ENCODE measurements around the gene MTMR2.
"Not testable (repeated sequence)": the region's sequence is repeated elsewhere in the genome, so short reads cannot be mapped to it uniquely, and the experiment has no call there.

MTMR2 gene

DNA sequence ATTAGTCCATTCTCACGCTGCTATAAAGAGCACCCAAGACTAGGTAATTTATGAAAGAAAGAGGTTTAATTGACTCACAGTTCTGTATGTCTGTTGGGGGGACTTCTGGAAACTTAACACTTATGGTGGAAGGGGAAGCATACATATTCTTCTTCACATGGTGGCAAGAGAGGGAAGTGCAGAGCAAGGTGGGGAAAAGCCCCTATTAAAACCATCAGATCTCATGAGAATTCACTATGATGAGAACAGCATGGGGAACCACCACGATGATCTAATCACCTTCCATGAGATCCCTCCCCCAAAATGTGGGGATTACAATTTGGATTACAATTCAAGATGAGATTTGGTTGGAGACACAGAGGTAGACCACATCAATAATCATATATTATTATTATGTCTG lies 107.9 kb downstream of the MTMR2 start:
- H3K4me3 ChIP-seq (ENCODE audit: low read depth, low read length): no peak overlapping the region
- H3K27me3 ChIP-seq (ENCODE audit: control insufficient read depth, insufficient read depth, low read length): no peaks in the 10 kb centered on the region
- H3K4me1 ChIP-seq: no peaks in the 10 kb centered on the region
- no peak overlapping the region for H3K27ac ChIP-seq
- H3K4me2 ChIP-seq (ENCODE audit: low read length): no peak overlapping the region
- no peaks in the 10 kb centered on the region for H3K36me3 ChIP-seq (ENCODE audit: control insufficient read depth, insufficient read depth, low read length)
- TF ChIP-seq, protein P1, sequence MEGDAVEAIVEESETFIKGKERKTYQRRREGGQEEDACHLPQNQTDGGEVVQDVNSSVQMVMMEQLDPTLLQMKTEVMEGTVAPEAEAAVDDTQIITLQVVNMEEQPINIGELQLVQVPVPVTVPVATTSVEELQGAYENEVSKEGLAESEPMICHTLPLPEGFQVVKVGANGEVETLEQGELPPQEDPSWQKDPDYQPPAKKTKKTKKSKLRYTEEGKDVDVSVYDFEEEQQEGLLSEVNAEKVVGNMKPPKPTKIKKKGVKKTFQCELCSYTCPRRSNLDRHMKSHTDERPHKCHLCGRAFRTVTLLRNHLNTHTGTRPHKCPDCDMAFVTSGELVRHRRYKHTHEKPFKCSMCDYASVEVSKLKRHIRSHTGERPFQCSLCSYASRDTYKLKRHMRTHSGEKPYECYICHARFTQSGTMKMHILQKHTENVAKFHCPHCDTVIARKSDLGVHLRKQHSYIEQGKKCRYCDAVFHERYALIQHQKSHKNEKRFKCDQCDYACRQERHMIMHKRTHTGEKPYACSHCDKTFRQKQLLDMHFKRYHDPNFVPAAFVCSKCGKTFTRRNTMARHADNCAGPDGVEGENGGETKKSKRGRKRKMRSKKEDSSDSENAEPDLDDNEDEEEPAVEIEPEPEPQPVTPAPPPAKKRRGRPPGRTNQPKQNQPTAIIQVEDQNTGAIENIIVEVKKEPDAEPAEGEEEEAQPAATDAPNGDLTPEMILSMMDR (IDR thresholded peaks at IDR 0.05): no peak
- H3K9me3 ChIP-seq (ENCODE audit: control insufficient read depth, low read length): no peaks in the 10 kb centered on the region
- H3K79me2 ChIP-seq: no peaks in the 10 kb centered on the region
- H3K9ac ChIP-seq: no peak overlapping the region
- no peak overlapping the region for H2AFZ ChIP-seq

DNA sequence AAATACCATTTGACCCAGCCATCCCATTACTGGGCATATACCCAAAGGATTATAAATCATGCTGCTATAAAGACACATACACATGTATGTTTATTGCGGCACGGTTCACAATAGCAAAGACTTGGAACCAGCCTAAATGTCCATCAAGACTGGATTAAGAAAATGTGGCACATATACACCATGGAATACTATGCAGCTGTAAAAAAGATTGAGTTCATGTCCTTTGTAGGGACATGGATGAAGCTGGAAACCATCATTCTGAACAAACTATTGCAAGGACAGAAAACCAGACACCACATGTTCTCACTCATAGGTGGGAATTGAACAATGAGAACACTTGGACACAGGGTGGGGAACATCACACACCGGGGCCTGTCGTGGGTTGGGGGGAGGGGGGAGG lies 112.9 kb downstream of the MTMR2 start:
- H3K79me2 ChIP-seq; H3K4me1 ChIP-seq; H3K4me2 ChIP-seq (ENCODE audit: low read length); H3K9me3 ChIP-seq (ENCODE audit: control insufficient read depth, low read length); H3K4me3 ChIP-seq (ENCODE audit: low read depth, low read length); H3K27ac ChIP-seq; H2AFZ ChIP-seq; H3K27me3 ChIP-seq (ENCODE audit: control insufficient read depth, insufficient read depth, low read length); H3K9ac ChIP-seq; H3K36me3 ChIP-seq (ENCODE audit: control insufficient read depth, insufficient read depth, low read length): not testable (repeated sequence)

DNA sequence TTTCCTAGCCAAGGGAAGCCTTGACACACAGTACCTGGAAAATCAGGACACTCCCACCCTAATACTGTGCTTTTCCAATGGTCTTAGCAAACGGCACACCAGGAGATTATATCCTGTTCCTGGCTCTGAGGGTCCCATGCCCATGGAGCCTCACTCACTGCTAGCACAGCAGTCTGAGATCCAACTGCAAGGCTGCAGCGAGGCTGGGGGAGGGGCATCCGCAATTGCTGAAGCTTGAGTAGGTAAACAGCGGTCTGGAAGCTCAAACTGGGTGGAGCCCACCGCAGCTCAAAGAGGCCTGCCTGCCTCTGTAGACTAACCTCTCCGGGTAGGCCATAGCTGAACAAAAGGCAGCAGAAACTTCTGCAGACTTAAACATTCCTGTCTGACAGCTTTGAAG lies 117.4 kb downstream of the MTMR2 start:
- H3K9ac ChIP-seq; H2AFZ ChIP-seq; H3K9me3 ChIP-seq (ENCODE audit: control insufficient read depth, low read length); H3K27ac ChIP-seq; H3K4me3 ChIP-seq (ENCODE audit: low read depth, low read length); H3K27me3 ChIP-seq (ENCODE audit: control insufficient read depth, insufficient read depth, low read length); H3K4me2 ChIP-seq (ENCODE audit: low read length); H3K36me3 ChIP-seq (ENCODE audit: control insufficient read depth, insufficient read depth, low read length); H3K79me2 ChIP-seq; H3K4me1 ChIP-seq: not testable (repeated sequence)

DNA sequence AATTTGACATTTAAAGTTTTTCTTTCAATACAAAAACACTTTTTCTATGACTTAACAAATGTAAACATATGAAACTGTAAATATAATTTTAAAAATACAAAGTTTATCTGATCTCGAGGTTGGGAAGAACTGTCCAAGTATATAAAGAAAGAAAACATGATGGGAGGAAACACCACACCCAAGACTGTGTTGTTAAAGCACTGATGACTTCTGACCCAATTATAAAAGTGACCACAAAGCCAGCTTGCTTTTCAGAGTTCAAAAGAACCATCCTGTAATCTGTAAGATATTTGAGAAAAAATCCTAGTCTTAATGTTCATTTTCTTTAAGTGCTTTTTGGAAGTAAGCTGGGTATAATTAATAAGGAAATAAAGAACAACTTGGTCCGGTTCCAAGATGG lies 118.0 kb downstream of the MTMR2 start:
- Histone ChIP-seq H3K9ac (no peak overlapping the region), H3K36me3 (ENCODE audit: control insufficient read depth, insufficient read depth, low read length) (no peaks in the 10 kb centered on the region), H3K27ac (no peak overlapping the region), H3K79me2 (no peaks in the 10 kb centered on the region), H3K4me2 (ENCODE audit: low read length) (no peak overlapping the region), H3K4me3 (ENCODE audit: low read depth, low read length) (no peak overlapping the region), H3K4me1 (no peaks in the 10 kb centered on the region), H3K27me3 (ENCODE audit: control insufficient read depth, insufficient read depth, low read length) (no peaks in the 10 kb centered on the region), H2AFZ (no peak overlapping the region), H3K9me3 (ENCODE audit: control insufficient read depth, low read length) (no peaks in the 10 kb centered on the region)
- TF ChIP-seq, protein P1 (IDR thresholded peaks at IDR 0.05): no peak

DNA sequence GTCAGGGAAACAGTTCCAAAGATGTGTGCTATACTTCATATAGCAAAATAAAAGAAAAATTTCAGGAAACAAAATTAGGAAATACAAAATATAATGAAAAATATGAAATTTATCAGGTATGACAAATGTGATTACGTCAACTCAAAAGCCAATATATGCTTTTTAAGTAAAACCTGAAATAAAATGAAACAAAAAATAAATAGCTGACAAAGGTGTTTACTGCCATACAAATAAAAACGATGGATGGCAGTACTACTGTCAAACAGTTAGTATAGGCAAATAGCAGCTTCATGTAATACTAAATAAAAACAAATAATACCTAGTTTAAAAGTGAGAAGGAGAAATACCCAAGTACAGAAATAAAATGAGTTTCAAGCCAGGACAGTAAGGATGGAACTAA lies 119.9 kb downstream of the MTMR2 start:
- Histone ChIP-seq H3K4me1 (no peaks in the 10 kb centered on the region), H3K79me2 (no peaks in the 10 kb centered on the region), H2AFZ (no peak overlapping the region), H3K36me3 (ENCODE audit: control insufficient read depth, insufficient read depth, low read length) (no peaks in the 10 kb centered on the region), H3K9ac (no peak overlapping the region), H3K9me3 (ENCODE audit: control insufficient read depth, low read length) (no peaks in the 10 kb centered on the region), H3K27me3 (ENCODE audit: control insufficient read depth, insufficient read depth, low read length) (no peaks in the 10 kb centered on the region), H3K4me3 (ENCODE audit: low read depth, low read length) (no peak overlapping the region), H3K4me2 (ENCODE audit: low read length) (no peak overlapping the region), H3K27ac (no peak overlapping the region)
- TF ChIP-seq, protein P1 (IDR thresholded peaks at IDR 0.05): no peak

DNA sequence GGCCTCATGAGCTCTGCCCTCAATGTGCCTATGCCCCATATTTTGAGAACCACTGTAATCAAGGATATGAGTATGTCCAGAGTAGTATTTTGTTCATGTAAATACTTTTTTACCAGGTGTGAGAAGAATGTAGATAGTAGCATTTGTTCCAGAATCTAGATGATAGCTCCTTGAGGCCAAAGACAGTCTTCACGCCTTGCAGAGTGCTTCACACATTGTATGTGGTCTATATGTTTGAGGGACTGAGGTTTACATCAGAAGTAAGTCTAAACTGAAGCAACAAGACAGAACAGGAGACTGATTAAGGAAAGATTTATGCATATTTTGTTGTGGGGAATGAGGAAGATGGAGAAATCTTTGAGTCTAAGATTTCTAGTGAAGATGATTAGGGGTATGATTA lies 121.1 kb downstream of the MTMR2 start:
- Histone ChIP-seq H3K4me1 (no peaks in the 10 kb centered on the region), H3K27ac (no peak overlapping the region), H2AFZ (no peak overlapping the region), H3K4me3 (ENCODE audit: low read depth, low read length) (no peak overlapping the region), H3K36me3 (ENCODE audit: control insufficient read depth, insufficient read depth, low read length) (no peaks in the 10 kb centered on the region), H3K9me3 (ENCODE audit: control insufficient read depth, low read length) (no peaks in the 10 kb centered on the region), H3K79me2 (no peaks in the 10 kb centered on the region), H3K27me3 (ENCODE audit: control insufficient read depth, insufficient read depth, low read length) (no peaks in the 10 kb centered on the region), H3K4me2 (ENCODE audit: low read length) (no peak overlapping the region), H3K9ac (no peak overlapping the region)
- TF ChIP-seq, protein P1 (IDR thresholded peaks at IDR 0.05): no peak

Measured in parathyroid adenoma (tissue), 2 donors.